H1 (cell line): ENCODE results near the gene SSTR1. TPM values are rescaled to one million over a fixed set of nuclear protein-coding genes. Genes with fewer than 3 reads are reported as not detected.

Source experiments
- CTCF ChIA-PET: fragments of 300-600 bp; sonication (Branson Sonifier 250); formaldehyde crosslinking; loops from one replicate; lab custom pipeline; 2021; ENCODE audit not compliant: partially characterized antibody; lab: Charles Lee
- POLR2A ChIA-PET: fragments of 300-600 bp; sonication (Branson Sonifier 250); formaldehyde crosslinking; loops from one replicate; lab custom pipeline; 2021; ENCODE audit warnings: inconsistent platforms; ENCODE audit not compliant: partially characterized antibody; lab: Charles Lee
- DNase-seq, 2 experiments: peaks; one replicate each; pipeline versions ENCODE4 v3.0.0 to v3.0.0-alpha.2; 2010 to 2022; ENCODE audit warnings: low spot score in 2 of 2, low read depth in 1 of 2, mixed read lengths in 1 of 2
- FAIRE-seq: peaks from 2 replicates; lab custom pipeline; 2011; peaks lifted over from hg19 to GRCh38; lab: Jason Lieb, UNC
- H2AFZ ChIP-seq: 2 replicates; pipeline ENCODE4 v1.8.1; 2012; ENCODE audit warnings: low read length, inconsistent platforms
- H2AK5ac ChIP-seq: 2 replicates; pipeline ENCODE4 v1.6.1; 2013; ENCODE audit warnings: low read depth, low read length
- H2BK120ac ChIP-seq: replicated peaks from 2 replicates; pipeline ENCODE3; 2013; ENCODE audit warnings: low read depth, low read length, inconsistent platforms
- H2BK12ac ChIP-seq: 2 replicates; pipeline ENCODE4 v1.6.1; 2013; ENCODE audit warnings: low read depth, low read length
- H2BK15ac ChIP-seq: 2 replicates; pipeline ENCODE4 v1.6.1; 2013; ENCODE audit warnings: low read length
- H2BK20ac ChIP-seq: 2 replicates; pipeline ENCODE4 v1.6.1; 2013; ENCODE audit warnings: low read length
- H2BK5ac ChIP-seq: 2 replicates; pipeline ENCODE4 v1.6.1; 2013; ENCODE audit warnings: low read depth, low read length
- H3K14ac ChIP-seq: 2 replicates; pipeline ENCODE4 v1.6.1; 2013; ENCODE audit warnings: inconsistent platforms; ENCODE audit not compliant: insufficient read length
- H3K18ac ChIP-seq: 2 replicates; pipeline ENCODE4 v1.6.1; 2013; ENCODE audit warnings: low read length; ENCODE audit errors: extremely low read depth
- H3K23ac ChIP-seq: 2 replicates; pipeline ENCODE4 v1.6.1; 2013; ENCODE audit warnings: inconsistent platforms; ENCODE audit not compliant: insufficient read length
- H3K23me2 ChIP-seq: 2 replicates; pipeline ENCODE4 v1.6.1; 2013; ENCODE audit warnings: low read depth, low read length
- H3K27ac ChIP-seq: 2 replicates; pipeline ENCODE4 v1.6.1; 2011; ENCODE audit warnings: low read depth, low read length, inconsistent platforms
- H3K27me3 ChIP-seq, 4 experiments: replicated peaks in 1 of 4; 1 replicate in 1 of 4; 2 replicates in 3 of 4; pipeline versions ENCODE4 v1.6.1 to v1.8.1; 2011 to 2013; ENCODE audit warnings: low read length in 3 of 4, mild to moderate bottlenecking in 3 of 4, inconsistent platforms in 2 of 4, mixed read lengths in 2 of 4, moderate library complexity in 1 of 4; ENCODE audit not compliant: control insufficient read depth in 3 of 4, insufficient read depth in 3 of 4; ENCODE audit errors: extremely low read depth in 1 of 4
- H3K36me3 ChIP-seq, 4 experiments: 2 replicates each; pipeline versions ENCODE4 v1.6.1 to v1.8.1; 2011 to 2013; ENCODE audit warnings: mild to moderate bottlenecking in 4 of 4, low read length in 3 of 4, moderate library complexity in 2 of 4, control low read depth in 1 of 4, inconsistent platforms in 1 of 4; ENCODE audit not compliant: insufficient read depth in 4 of 4, control insufficient read depth in 2 of 4
- H3K4ac ChIP-seq: replicated peaks from 2 replicates; pipeline ENCODE3; 2013; ENCODE audit warnings: low read length, low read depth, mixed read lengths, inconsistent platforms; ENCODE audit not compliant: insufficient read length
- H3K4me1 ChIP-seq, 4 experiments: replicated peaks in 1 of 4; 1 replicate in 1 of 4; 2 replicates in 3 of 4; pipeline versions ENCODE4 v1.6.1 to v1.8.1; 2011 to 2013; ENCODE audit warnings: low read length in 3 of 4, inconsistent platforms in 2 of 4, mixed read lengths in 1 of 4; ENCODE audit not compliant: insufficient read depth in 4 of 4, control insufficient read depth in 3 of 4
- H3K4me2 ChIP-seq, 2 experiments: 2 replicates each; pipeline versions ENCODE4 v1.6.1 to v1.8.1; 2011 to 2013; ENCODE audit warnings: low read depth in 2 of 2, low read length in 2 of 2, control low read depth in 1 of 2, inconsistent platforms in 1 of 2, mild to moderate bottlenecking in 1 of 2; ENCODE audit not compliant: insufficient read depth in 1 of 2
- H3K4me3 ChIP-seq, 4 experiments: fragments of 200-600, 300-600 bp in 1 of 4; sonication (generic), shearing (Covaris generic), sonication (Bioruptor Twin) in 1 of 4; 2 replicates each; pipeline versions ENCODE4 v1.5.1 to v1.8.1; 2011 to 2016; ENCODE audit warnings: low read length in 4 of 4, low read depth in 3 of 4, control low read depth in 2 of 4, inconsistent platforms in 2 of 4, mild to moderate bottlenecking in 2 of 4, mixed read lengths in 1 of 4, moderate library complexity in 1 of 4; ENCODE audit not compliant: insufficient read depth in 2 of 4; ENCODE audit errors: extremely low read depth in 1 of 4
- H3K56ac ChIP-seq: replicated peaks from 2 replicates; pipeline ENCODE3; 2013; ENCODE audit warnings: low read depth, mild to moderate bottlenecking, mixed read lengths, low read length, inconsistent platforms; ENCODE audit not compliant: insufficient read length
- H3K79me1 ChIP-seq: 2 replicates; pipeline ENCODE4 v1.6.1; 2013; ENCODE audit warnings: low read depth, low read length, control low read depth
- H3K79me2 ChIP-seq, 2 experiments: 2 replicates each; pipeline versions ENCODE4 v1.6.1 to v1.8.1; 2012 to 2013; ENCODE audit warnings: low read length in 2 of 2, mild to moderate bottlenecking in 2 of 2, inconsistent platforms in 1 of 2; ENCODE audit not compliant: insufficient read depth in 2 of 2, control insufficient read depth in 1 of 2
- H3K9ac ChIP-seq, 4 experiments: replicated peaks in 1 of 4; 1 replicate in 1 of 4; 2 replicates in 3 of 4; pipeline versions ENCODE4 v1.6.1 to v1.8.1; 2011 to 2013; ENCODE audit warnings: low read depth in 3 of 4, low read length in 3 of 4, control low read depth in 2 of 4, mild to moderate bottlenecking in 2 of 4, moderate library complexity in 2 of 4, inconsistent platforms in 1 of 4; ENCODE audit errors: extremely low read depth in 1 of 4
- H3K9me3 ChIP-seq, 2 experiments: 2 replicates each; pipeline versions ENCODE4 v1.6.1 to v1.8.1; 2012 to 2013; ENCODE audit warnings: mild to moderate bottlenecking in 2 of 2, moderate library complexity in 2 of 2, control low read depth in 1 of 2, inconsistent platforms in 1 of 2, low read depth in 1 of 2, low read length in 1 of 2, mixed read lengths in 1 of 2; ENCODE audit not compliant: insufficient read depth in 2 of 2
- H4K20me1 ChIP-seq, 2 experiments: replicated peaks in 1 of 2; 2 replicates each; pipeline versions ENCODE3 to v1.8.1; 2011 to 2013; ENCODE audit warnings: inconsistent platforms in 2 of 2, low read length in 2 of 2, mild to moderate bottlenecking in 1 of 2; ENCODE audit not compliant: insufficient read depth in 2 of 2, control insufficient read depth in 1 of 2
- H4K5ac ChIP-seq: 2 replicates; pipeline ENCODE4 v1.6.1; 2013; ENCODE audit warnings: low read length, low read depth, mixed read lengths, inconsistent platforms; ENCODE audit not compliant: insufficient read length
- H4K8ac ChIP-seq: 2 replicates; pipeline ENCODE4 v1.8.0; 2013; ENCODE audit warnings: mild to moderate bottlenecking, moderate library complexity, low read length, inconsistent platforms; ENCODE audit not compliant: insufficient read depth; ENCODE audit errors: extremely low read depth
- H4K91ac ChIP-seq: replicated peaks from 2 replicates; pipeline ENCODE3; 2013; ENCODE audit warnings: low read length, mixed read lengths, inconsistent platforms; ENCODE audit not compliant: insufficient read length
- BCL11A ChIP-seq, 2 experiments: IDR thresholded peaks; one replicate each; pipeline ENCODE4 v1.6.1; 2011; ENCODE audit warnings: low read depth in 2 of 2, low read length in 2 of 2, mild to moderate bottlenecking in 2 of 2
- EGR1 ChIP-seq: IDR thresholded peaks from 2 replicates; pipeline ENCODE4 v1.6.1; 2011; ENCODE audit warnings: low read depth, low read length, borderline replicate concordance
- EP300 ChIP-seq, 2 experiments: IDR thresholded peaks; 1 replicate in 1 of 2; 2 replicates in 1 of 2; pipeline ENCODE4 v1.6.1; 2011 to 2012; ENCODE audit warnings: low read depth in 2 of 2, low read length in 2 of 2, mild to moderate bottlenecking in 2 of 2, borderline replicate concordance in 1 of 2, inconsistent platforms in 1 of 2, moderate library complexity in 1 of 2
- JUN ChIP-seq: IDR thresholded peaks from 2 replicates; pipeline ENCODE4 v1.6.1; 2011; ENCODE audit warnings: low read depth, mild to moderate bottlenecking, improper control_type of control experiment, low read length
- KDM1A ChIP-seq: fragments of 200-600, 300-600 bp; sonication (generic); IDR thresholded peaks from 2 replicates; pipeline ENCODE4 v1.7.1; 2016; ENCODE audit warnings: mild to moderate bottlenecking, low read length, borderline replicate concordance
- POLR2AphosphoS5 ChIP-seq: IDR thresholded peaks from 2 replicates; pipeline ENCODE4 v1.6.1; 2011; ENCODE audit warnings: low read depth, low read length
- RAD21 ChIP-seq, 2 experiments: IDR thresholded peaks in 1 of 2; conservative IDR thresholded peaks in 1 of 2; 2 replicates each; pipeline ENCODE4 v1.6.1; 2011; ENCODE audit warnings: low read depth in 2 of 2, low read length in 2 of 2, improper control_type of control experiment in 1 of 2, inconsistent platforms in 1 of 2, mild to moderate bottlenecking in 1 of 2, moderate library complexity in 1 of 2
- RNF2 ChIP-seq: fragments of 200-900, 300-1000 bp; sonication (generic); IDR thresholded peaks from 2 replicates; pipeline ENCODE4 v1.7.1; 2016; ENCODE audit warnings: borderline replicate concordance, low read depth, mild to moderate bottlenecking, antibody characterized with exemption, low read length; ENCODE audit not compliant: poor library complexity, severe bottlenecking; ENCODE audit errors: missing control alignments
- WGBS, 2 experiments: shearing (Covaris generic) in 1 of 2; methylation state at CpG; one replicate each; pipeline versions ENCODE4 v1.1.6 to v1.1.7; 2013 to 2015; ENCODE audit warnings: low lambda C conversion rate in 2 of 2, mixed read lengths in 2 of 2, inconsistent platforms in 1 of 2, low coverage in 1 of 2, missing lambda C conversion rate in 1 of 2; ENCODE audit not compliant: insufficient replicate concordance in 2 of 2, insufficient coverage in 1 of 2, insufficient read length in 1 of 2; ENCODE audit errors: extremely low coverage in 1 of 2, missing lambda C conversion rate in 1 of 2; 5-methylcytosine and 5-hydroxymethylcytosine counted together
- polyA plus RNA-seq, 7 experiments: library from polyadenylated mRNA; depleted of rRNA in 3 of 7; stranded (reverse) in 5 of 7; unstranded in 2 of 7; fragments of >200 nt in 5 of 7; fragments of 200-250 nt in 2 of 7; gene quantifications; 1 replicate in 5 of 7; 2 replicates in 1 of 7; 4 replicates in 1 of 7; pipeline versions ENCODE4 v1.2.1 to v1.2.3, GENCODE V29; 2011 to 2013; ENCODE audit warnings: missing spikeins in 2 of 7, mixed read lengths in 2 of 7
- total RNA-seq: library from RNA; stranded (reverse); fragmentation: NEBNext Ultra II Directional; extraction: Animal tissue kit (Norgen Biotek cat#: 25700); gene quantifications from 2 replicates; pipeline ENCODE4 v1.2.1, GENCODE V29; 2021
- TF ChIP-seq, protein P1 (sequence below): IDR thresholded peaks from 2 replicates; pipeline ENCODE4 v1.6.1; 2012; ENCODE audit warnings: inconsistent platforms

The SSTR1 gene
- total and polyA plus RNA-seq, 2 of the 8 experiments (the other 6 are each of a cell fraction or from before 2014, with no cell fraction given) = 0.82 to 0.93 TPM

DNA sequence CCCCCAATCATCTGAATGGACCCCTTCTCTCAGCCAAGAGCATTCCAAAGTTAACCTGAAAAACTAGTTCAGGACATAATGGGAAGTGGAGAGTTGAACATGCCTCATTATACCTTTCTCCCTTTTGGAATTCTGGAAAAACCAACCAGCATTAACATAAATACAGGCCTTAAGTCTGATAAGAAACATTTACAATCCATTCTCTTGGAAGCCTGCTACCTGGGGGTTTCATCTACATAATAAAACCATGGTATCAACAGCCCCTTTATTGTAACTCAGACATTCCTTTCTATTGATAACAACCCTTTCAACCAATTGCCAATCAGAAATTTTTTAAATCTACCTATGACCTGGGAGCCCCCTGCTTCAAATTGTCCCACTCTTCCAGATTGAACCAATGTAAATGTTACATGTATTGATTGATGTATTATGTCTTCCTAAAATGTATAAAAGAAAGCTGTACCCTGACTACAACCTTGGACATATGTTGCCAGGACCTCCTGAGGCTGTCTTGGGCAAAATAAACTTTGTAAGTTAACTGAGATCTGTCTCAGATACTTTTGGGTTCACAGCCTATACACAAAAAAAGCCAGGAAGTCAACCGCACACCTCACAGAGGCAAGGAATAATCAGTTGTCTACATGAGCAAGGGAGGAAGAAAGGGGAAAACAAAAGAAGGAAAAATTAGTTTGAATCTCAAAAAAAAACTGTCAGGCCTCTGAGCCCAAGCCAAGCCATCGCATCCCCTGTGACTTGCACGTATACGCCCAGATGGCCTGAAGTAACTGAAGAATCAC lies 17.6 kb upstream of the SSTR1 start:
- H4K91ac ChIP-seq = peak overlapping the region; percentile 100
- POLR2A ChIA-PET = interaction anchor here (1.0 to 11.3 kb wide), 10 partner anchors 9 to 198 kb away, joined by 3 to 130 read pairs (median 4); no protein-coding TSS in a partner anchor
- peaks cover 2 to 13% (median 10%) of the 10 kb centered on the region in 4 experiments; a peak in 5 of 7 replicates for H3K4me1 ChIP-seq
- no peak overlapping the region for H2BK15ac ChIP-seq
- peak overlapping the region; percentile 98; the same call in 1 of the 2 replicates for H2AK5ac ChIP-seq
- no peaks in the 10 kb centered on the region for H3K9me3 ChIP-seq
- no peak overlapping the region for H2AFZ ChIP-seq
- FAIRE-seq = no peak
- H3K4me2 ChIP-seq = peak overlapping the region; percentile 55 to 56
- no peak for DNase-seq
- no peaks in the 10 kb centered on the region for H4K20me1 ChIP-seq
- peak overlapping the region; percentile 99 for H3K56ac ChIP-seq
- peak overlapping the region; percentile 94 for H2BK12ac ChIP-seq
- H3K79me1 ChIP-seq = no peaks in the 10 kb centered on the region; the same call in 1 of the 2 replicates
- H4K8ac ChIP-seq = no peak overlapping the region
- CTCF ChIA-PET = interaction anchor here (1.0 to 1.2 kb wide), 2 partner anchors 18 to 293 kb away, joined by 3 to 4 read pairs; partner anchors contain the start of gene SSTR1
- H3K9ac ChIP-seq = peak overlapping the region in 1 of 4 experiments; percentile 45; a peak in 2 of 7 replicates
- H3K79me2 ChIP-seq = peaks cover 0 to 31% of the 10 kb centered on the region in 2 experiments; a peak in 2 of 4 replicates
- H2BK120ac ChIP-seq = peak overlapping the region; percentile 100
- H3K36me3 ChIP-seq = peaks cover 2 to 17% (median 7%) of the 10 kb centered on the region in 4 experiments; a peak in 6 of 8 replicates
- H3K27me3 ChIP-seq = no peaks in the 10 kb centered on the region
- H3K23ac ChIP-seq = no peak overlapping the region
- H3K23me2 ChIP-seq = no peaks in the 10 kb centered on the region; the same call in 1 of the 2 replicates
- H3K14ac ChIP-seq = peak overlapping the region; percentile 99
- peak overlapping the region; percentile 99; the same call in 1 of the 2 replicates for H2BK20ac ChIP-seq
- H3K18ac ChIP-seq = peak overlapping the region; percentile 98
- 0% methylated on average over 4 of the region's 4 CpGs; no CpG with 5 or more reads in 1 of the 2 experiments for WGBS, 2 experiments
- H3K27ac ChIP-seq = peak overlapping the region; percentile 62
- peak overlapping the region in 2 of 4 experiments; percentile 78 to 79; a peak in 3 of 8 replicates for H3K4me3 ChIP-seq
- peak overlapping the region; percentile 97 for H4K5ac ChIP-seq
- peak overlapping the region; percentile 100 for H2BK5ac ChIP-seq
- peak overlapping the region; percentile 98 for H3K4ac ChIP-seq
- TF ChIP-seq EGR1 (no peak), POLR2AphosphoS5 (no peak), RNF2 (no peak), KDM1A (no peak), EP300 (IDR thresholded peaks at IDR 0.05; ENCODE audit: borderline replicate concordance in 1 of 2, low read depth in 2 of 2, low read length in 2 of 2) (peak in 1 of 2 experiments; percentile 70; a peak in 1 of 3 replicates), RAD21 (IDR thresholded peaks at IDR 0.05 in 1 of 2, conservative IDR thresholded peaks at IDR 0.05 in 1 of 2; ENCODE audit: low read depth in 2 of 2, low read length in 2 of 2) (no peak), BCL11A (IDR thresholded peaks at IDR 0.05; ENCODE audit: low read depth in 2 of 2, low read length in 2 of 2) (peak in 1 of 2 experiments; percentile 15), JUN (no peak)
- TF ChIP-seq, protein P1, sequence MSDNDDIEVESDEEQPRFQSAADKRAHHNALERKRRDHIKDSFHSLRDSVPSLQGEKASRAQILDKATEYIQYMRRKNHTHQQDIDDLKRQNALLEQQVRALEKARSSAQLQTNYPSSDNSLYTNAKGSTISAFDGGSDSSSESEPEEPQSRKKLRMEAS = no peak
